ENCODE measurements around the gene POC1A. TPM values are rescaled to one million over a fixed set of nuclear protein-coding genes. Genes with fewer than 3 reads are reported as not detected.

POC1A gene
- total RNA-seq, 1 donor: 1.8 TPM

DNA sequence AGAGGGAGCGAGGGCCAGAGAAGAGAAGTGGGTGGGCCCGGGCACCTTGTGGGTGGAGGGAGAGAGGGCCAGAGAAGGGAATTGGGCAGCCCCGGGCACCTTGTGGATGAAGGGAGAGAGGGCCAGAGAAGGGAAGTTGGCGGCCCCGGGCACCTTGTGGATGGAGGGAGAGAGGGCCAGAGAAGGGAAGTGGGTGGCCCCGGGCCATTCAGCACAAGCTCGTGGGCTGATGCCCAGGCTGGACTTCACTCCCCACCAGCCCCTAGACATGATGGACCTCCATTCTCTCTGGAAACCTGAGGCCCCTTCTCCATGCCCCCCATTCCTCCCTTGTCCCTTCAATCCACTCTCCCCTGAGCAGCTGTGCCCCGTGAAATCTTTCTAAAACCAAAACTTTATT is 113.6 kb downstream of the POC1A start:
- Histone ChIP-seq H3K27ac (ENCODE audit: low read depth, low read length) (no peak overlapping the region), H3K36me3 (ENCODE audit: insufficient read depth, low read length) (no peaks in the 10 kb centered on the region), H3K9me3 (ENCODE audit: low read depth, low read length) (no peaks in the 10 kb centered on the region), H4K20me1 (ENCODE audit: insufficient read depth, low read length) (no peaks in the 10 kb centered on the region), H3K4me1 (ENCODE audit: insufficient read depth, low read length) (peaks cover 4% of the 10 kb centered on the region), H3K79me2 (ENCODE audit: insufficient read depth, low read length) (no peaks in the 10 kb centered on the region), H3K4me3 (ENCODE audit: insufficient read depth, low read length) (no peak overlapping the region), H3K4me2 (ENCODE audit: insufficient read depth, low read length) (no peak overlapping the region), H2AFZ (ENCODE audit: low read length) (no peak overlapping the region), H3K27me3 (ENCODE audit: insufficient read depth, low read length) (no peaks in the 10 kb centered on the region)
- no peak for DNase-seq (ENCODE audit: insufficient read length, low spot score, missing footprints)
- TF ChIP-seq, protein P1, sequence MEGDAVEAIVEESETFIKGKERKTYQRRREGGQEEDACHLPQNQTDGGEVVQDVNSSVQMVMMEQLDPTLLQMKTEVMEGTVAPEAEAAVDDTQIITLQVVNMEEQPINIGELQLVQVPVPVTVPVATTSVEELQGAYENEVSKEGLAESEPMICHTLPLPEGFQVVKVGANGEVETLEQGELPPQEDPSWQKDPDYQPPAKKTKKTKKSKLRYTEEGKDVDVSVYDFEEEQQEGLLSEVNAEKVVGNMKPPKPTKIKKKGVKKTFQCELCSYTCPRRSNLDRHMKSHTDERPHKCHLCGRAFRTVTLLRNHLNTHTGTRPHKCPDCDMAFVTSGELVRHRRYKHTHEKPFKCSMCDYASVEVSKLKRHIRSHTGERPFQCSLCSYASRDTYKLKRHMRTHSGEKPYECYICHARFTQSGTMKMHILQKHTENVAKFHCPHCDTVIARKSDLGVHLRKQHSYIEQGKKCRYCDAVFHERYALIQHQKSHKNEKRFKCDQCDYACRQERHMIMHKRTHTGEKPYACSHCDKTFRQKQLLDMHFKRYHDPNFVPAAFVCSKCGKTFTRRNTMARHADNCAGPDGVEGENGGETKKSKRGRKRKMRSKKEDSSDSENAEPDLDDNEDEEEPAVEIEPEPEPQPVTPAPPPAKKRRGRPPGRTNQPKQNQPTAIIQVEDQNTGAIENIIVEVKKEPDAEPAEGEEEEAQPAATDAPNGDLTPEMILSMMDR (IDR thresholded peaks at IDR 0.05; ENCODE audit: extremely low read depth, low read depth, low read length): no peak

- no peak for DNase-seq (ENCODE audit: insufficient read length, low spot score, missing footprints)
- no peak overlapping the region for H2AFZ ChIP-seq (ENCODE audit: low read length)
- H3K36me3 ChIP-seq (ENCODE audit: insufficient read depth, low read length): no peaks in the 10 kb centered on the region
- H3K9me3 ChIP-seq (ENCODE audit: low read depth, low read length): no peaks in the 10 kb centered on the region
- H4K20me1 ChIP-seq (ENCODE audit: insufficient read depth, low read length): no peaks in the 10 kb centered on the region
- no peaks in the 10 kb centered on the region for H3K4me1 ChIP-seq (ENCODE audit: insufficient read depth, low read length)
- H3K27ac ChIP-seq (ENCODE audit: low read depth, low read length): no peak overlapping the region
- H3K4me2 ChIP-seq (ENCODE audit: insufficient read depth, low read length): no peak overlapping the region
- TF ChIP-seq, protein P1 (IDR thresholded peaks at IDR 0.05; ENCODE audit: extremely low read depth, low read depth, low read length): no peak
- H3K79me2 ChIP-seq (ENCODE audit: insufficient read depth, low read length): no peaks in the 10 kb centered on the region
- no peak overlapping the region for H3K4me3 ChIP-seq (ENCODE audit: insufficient read depth, low read length)
- H3K27me3 ChIP-seq (ENCODE audit: insufficient read depth, low read length): no peaks in the 10 kb centered on the region
Observed at GRCh38 chr3:52039846-52040245, 114.4 kb downstream of the POC1A start.

- H3K36me3 ChIP-seq (ENCODE audit: insufficient read depth, low read length): no peaks in the 10 kb centered on the region
- no peaks in the 10 kb centered on the region for H3K9me3 ChIP-seq (ENCODE audit: low read depth, low read length)
- H4K20me1 ChIP-seq (ENCODE audit: insufficient read depth, low read length): no peaks in the 10 kb centered on the region
- no peaks in the 10 kb centered on the region for H3K4me1 ChIP-seq (ENCODE audit: insufficient read depth, low read length)
- H3K4me2 ChIP-seq (ENCODE audit: insufficient read depth, low read length): no peak overlapping the region
- no peak overlapping the region for H2AFZ ChIP-seq (ENCODE audit: low read length)
- no peak for DNase-seq (ENCODE audit: insufficient read length, low spot score, missing footprints)
- H3K27me3 ChIP-seq (ENCODE audit: insufficient read depth, low read length): no peaks in the 10 kb centered on the region
- H3K79me2 ChIP-seq (ENCODE audit: insufficient read depth, low read length): no peaks in the 10 kb centered on the region
- no peak overlapping the region for H3K4me3 ChIP-seq (ENCODE audit: insufficient read depth, low read length)
- TF ChIP-seq, protein P1 (IDR thresholded peaks at IDR 0.05; ENCODE audit: extremely low read depth, low read depth, low read length): no peak
- no peak overlapping the region for H3K27ac ChIP-seq (ENCODE audit: low read depth, low read length)
Observed at GRCh38 chr3:52039426-52039825, 114.8 kb downstream of the POC1A start.

GRCh38 chr3:52038227-52038626 is 116.0 kb downstream of the POC1A start:
- Histone ChIP-seq H3K27ac (ENCODE audit: low read depth, low read length) (no peak overlapping the region), H3K9me3 (ENCODE audit: low read depth, low read length) (no peaks in the 10 kb centered on the region), H3K27me3 (ENCODE audit: insufficient read depth, low read length) (no peaks in the 10 kb centered on the region), H3K4me3 (ENCODE audit: insufficient read depth, low read length) (no peak overlapping the region), H4K20me1 (ENCODE audit: insufficient read depth, low read length) (no peaks in the 10 kb centered on the region), H3K4me2 (ENCODE audit: insufficient read depth, low read length) (no peak overlapping the region), H3K4me1 (ENCODE audit: insufficient read depth, low read length) (no peaks in the 10 kb centered on the region), H3K36me3 (ENCODE audit: insufficient read depth, low read length) (no peaks in the 10 kb centered on the region), H3K79me2 (ENCODE audit: insufficient read depth, low read length) (no peaks in the 10 kb centered on the region), H2AFZ (ENCODE audit: low read length) (no peak overlapping the region)
- DNase-seq (ENCODE audit: insufficient read length, low spot score, missing footprints): no peak
- TF ChIP-seq, protein P1 (IDR thresholded peaks at IDR 0.05; ENCODE audit: extremely low read depth, low read depth, low read length): no peak
